Activated B cell treated with CpG ODN at 0.5 μM for 24 hours (primary cell): ENCODE measurements around the gene KRT81. TPM values are rescaled to one million over a fixed set of nuclear protein-coding genes. Genes with fewer than 3 reads are reported as not detected.

Experiments used
- ATAC-seq: fragments of 200-7000 bp; cut with Tn5 transposase; one replicate; pipeline ENCODE4 v1.10.0; 2021; ENCODE audit warnings: low read depth, mild to moderate bottlenecking, moderate library complexity
- CTCF ChIA-PET: fragments of 350-600 bp; sonication (Branson Sonifier 250); formaldehyde crosslinking; loops from one replicate; lab custom pipeline; 2021; ENCODE audit warnings: antibody characterized with exemption; lab: Charles Lee
- POLR2A ChIA-PET: fragments of 350-600 bp; sonication (Branson Sonifier 250); formaldehyde crosslinking; loops from one replicate; lab custom pipeline; 2021; ENCODE audit warnings: antibody characterized with exemption; lab: Charles Lee
- DNase-seq: peaks from one replicate; pipeline ENCODE4 v3.0.0; 2022
- H3K27ac Mint-ChIP-seq: one replicate; pipeline ENCODE4 v1.8.0; 2020; ENCODE audit warnings: mixed read lengths
- H3K27me3 Mint-ChIP-seq: one replicate; pipeline ENCODE4 v1.8.0; 2021; ENCODE audit warnings: mixed read lengths
- H3K36me3 Mint-ChIP-seq: one replicate; pipeline ENCODE4 v1.8.0; 2021; ENCODE audit warnings: low read depth, mixed read lengths
- H3K4me1 Mint-ChIP-seq: one replicate; pipeline ENCODE4 v1.8.0; 2021; ENCODE audit warnings: mixed read lengths
- H3K4me3 Mint-ChIP-seq: one replicate; pipeline ENCODE4 v1.8.0; 2020; ENCODE audit warnings: mild to moderate bottlenecking, mixed read lengths
- H3K9me3 Mint-ChIP-seq: one replicate; pipeline ENCODE4 v1.8.0; 2020; ENCODE audit warnings: mixed read lengths
- intact Hi-C: fragments of 100-400 bp; cut with micrococcal nuclease; formaldehyde crosslinking; loops from one replicate; pipeline ENCODE4 v1.15.1; 2024
- total RNA-seq: library from RNA; stranded (reverse); gene quantifications from 2 replicates; pipeline ENCODE4 v1.2.3, GENCODE V29; 2022
- TF ChIP-seq, protein P1 (sequence below): fragments of 200-600 bp; IDR thresholded peaks from one replicate; pipeline ENCODE4 v1.8.0; 2022; ENCODE audit warnings: antibody characterized with exemption, mild to moderate bottlenecking

KRT81 gene
- total RNA-seq, 1 donor from 2014 or later = not detected

DNA sequence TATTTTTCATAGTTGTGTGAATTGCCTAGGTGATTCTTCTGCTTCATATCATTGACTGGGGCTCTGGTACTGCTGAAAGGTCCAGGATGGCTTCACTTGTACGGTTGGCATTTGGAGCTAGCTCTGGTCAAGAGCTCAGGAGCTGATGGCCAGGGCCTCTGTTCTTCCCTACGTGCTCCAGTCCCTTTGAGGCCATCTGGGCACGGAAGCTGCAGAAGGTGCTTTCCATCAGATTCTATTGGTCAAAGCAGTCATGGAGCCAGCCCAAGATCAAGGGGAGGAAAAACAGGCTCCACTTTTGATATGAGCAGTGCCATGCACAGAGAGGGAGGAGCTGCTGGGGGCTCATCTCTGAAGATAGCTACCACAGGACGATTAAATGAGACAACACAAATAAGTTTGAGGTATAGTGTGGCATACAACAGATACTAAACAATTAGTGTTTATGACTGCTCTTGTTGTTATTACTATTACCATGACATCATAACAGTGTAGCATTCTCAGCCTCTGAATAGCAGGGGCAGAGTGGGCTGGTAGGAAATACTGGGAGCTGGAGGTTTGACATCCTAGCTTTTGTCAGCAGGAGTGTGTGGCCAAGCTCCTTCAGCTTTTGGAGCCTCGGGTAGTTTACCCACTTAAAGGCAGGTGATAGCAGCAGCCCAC, 19.4 kb upstream of the KRT81 start:
- intact Hi-C loops = no loop called here
- Mint-ChIP-seq H3K36me3 (no peaks in the 10 kb centered on the region), H3K27me3 (peaks cover 52% of the 10 kb centered on the region), H3K4me1 (peaks cover 2% of the 10 kb centered on the region), H3K4me3 (no peak overlapping the region), H3K9me3 (no peaks in the 10 kb centered on the region), H3K27ac (no peak overlapping the region)
- TF ChIP-seq, protein P1, sequence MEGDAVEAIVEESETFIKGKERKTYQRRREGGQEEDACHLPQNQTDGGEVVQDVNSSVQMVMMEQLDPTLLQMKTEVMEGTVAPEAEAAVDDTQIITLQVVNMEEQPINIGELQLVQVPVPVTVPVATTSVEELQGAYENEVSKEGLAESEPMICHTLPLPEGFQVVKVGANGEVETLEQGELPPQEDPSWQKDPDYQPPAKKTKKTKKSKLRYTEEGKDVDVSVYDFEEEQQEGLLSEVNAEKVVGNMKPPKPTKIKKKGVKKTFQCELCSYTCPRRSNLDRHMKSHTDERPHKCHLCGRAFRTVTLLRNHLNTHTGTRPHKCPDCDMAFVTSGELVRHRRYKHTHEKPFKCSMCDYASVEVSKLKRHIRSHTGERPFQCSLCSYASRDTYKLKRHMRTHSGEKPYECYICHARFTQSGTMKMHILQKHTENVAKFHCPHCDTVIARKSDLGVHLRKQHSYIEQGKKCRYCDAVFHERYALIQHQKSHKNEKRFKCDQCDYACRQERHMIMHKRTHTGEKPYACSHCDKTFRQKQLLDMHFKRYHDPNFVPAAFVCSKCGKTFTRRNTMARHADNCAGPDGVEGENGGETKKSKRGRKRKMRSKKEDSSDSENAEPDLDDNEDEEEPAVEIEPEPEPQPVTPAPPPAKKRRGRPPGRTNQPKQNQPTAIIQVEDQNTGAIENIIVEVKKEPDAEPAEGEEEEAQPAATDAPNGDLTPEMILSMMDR = no peak
- ChIA-PET POLR2A (no interaction called here), CTCF (interaction anchor here (1.3 to 1.4 kb wide), 2 partner anchors 17 to 145 kb away, joined by 3 to 4 read pairs; no protein-coding TSS in a partner anchor)
- DNase-seq = no peak
- ATAC-seq = no peak

DNA sequence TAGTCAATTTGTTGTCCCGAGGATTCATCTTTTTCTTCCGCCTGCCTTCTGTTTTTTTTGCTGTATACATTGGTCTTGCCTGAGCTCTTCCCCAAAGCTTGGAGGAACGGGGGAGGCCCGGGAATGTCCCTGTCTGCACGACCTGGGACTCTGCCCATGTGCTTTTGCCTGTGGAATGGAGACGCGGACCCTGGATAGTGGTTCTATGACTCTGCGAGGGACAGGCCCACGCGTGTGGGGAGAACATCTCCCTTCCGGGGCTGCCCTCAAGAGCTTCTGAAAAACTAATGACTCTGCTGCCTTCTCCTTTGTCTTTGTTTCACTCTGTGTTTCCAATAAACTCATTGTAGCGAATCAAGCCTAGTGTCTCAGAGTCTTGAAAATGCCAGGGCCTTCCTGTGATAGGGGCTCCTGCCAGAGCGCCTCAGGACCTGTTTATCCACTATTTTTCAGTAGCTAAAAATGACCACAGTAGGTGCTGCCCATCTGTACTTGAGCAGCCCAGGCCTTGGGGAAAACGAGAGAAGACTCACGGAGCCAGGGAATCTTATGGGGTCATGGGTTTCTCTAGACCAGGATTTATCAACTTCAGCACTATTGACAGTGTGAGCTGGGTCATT, 17.6 kb upstream of the KRT81 start:
- intact Hi-C loops = no loop called here
- Mint-ChIP-seq H3K9me3 (no peaks in the 10 kb centered on the region), H3K4me1 (peaks cover 4% of the 10 kb centered on the region), H3K27me3 (peaks cover 53% of the 10 kb centered on the region), H3K27ac (no peak overlapping the region), H3K4me3 (no peak overlapping the region), H3K36me3 (no peaks in the 10 kb centered on the region)
- ATAC-seq (no peak), DNase-seq (no peak)
- POLR2A ChIA-PET = no interaction called here
- TF ChIP-seq, protein P1 = no peak
- CTCF ChIA-PET = no interaction called here

DNA sequence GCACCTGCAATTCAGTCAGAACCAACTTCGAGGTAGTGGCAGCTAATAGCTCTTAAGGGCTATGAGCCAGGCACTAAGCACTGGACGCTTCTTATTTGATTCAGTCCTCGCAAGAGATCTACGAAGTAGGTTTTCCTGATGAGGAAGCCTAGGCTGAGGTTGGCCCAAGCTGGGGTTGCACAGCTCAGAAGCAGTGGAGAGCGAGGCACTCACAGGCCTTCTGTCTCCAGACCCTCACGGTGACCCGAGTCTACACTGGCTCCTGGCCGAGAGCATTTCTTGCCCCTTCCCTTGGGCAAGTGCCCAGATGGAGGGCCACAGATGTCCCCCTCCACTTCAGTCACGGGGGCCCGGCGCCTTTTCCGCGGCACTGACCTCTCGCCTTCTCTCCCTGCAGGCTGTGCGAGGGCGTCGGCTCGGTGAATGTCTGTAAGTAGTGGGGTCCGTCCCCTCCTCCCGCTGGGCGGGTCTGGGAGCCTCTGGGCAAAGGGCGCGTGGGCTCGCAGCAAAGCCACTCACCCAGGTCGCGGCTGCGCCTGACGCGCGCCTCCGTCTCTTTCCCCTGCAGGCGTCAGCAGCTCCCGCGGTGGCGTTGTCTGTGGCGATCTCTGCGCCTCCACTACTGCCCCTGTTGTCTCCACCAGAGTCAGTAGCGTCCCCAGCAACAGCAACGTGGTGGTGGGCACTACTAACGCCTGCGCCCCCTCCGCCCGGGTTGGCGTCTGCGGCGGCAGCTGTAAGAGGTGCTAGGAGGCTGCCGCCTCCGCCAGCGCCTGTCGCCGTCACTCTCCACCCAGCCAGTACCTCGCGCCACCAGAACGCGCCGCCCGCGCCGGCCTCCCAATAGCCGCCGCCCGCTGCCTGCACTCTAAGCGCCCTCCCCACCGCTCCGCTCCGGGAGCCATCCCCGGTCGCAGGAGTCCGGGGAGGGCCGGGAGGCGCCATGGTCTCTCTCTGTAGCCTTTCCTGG, 16.8 kb upstream of the KRT81 start:
- ChIA-PET CTCF (no interaction called here), POLR2A (no interaction called here)
- H3K27me3 Mint-ChIP-seq = peaks cover 52% of the 10 kb centered on the region
- H3K4me1 Mint-ChIP-seq = peaks cover 4% of the 10 kb centered on the region
- DNase-seq (no peak), ATAC-seq (no peak)
- H3K27ac Mint-ChIP-seq = no peak overlapping the region
- H3K4me3 Mint-ChIP-seq = no peak overlapping the region
- TF ChIP-seq, protein P1 = no peak
- intact Hi-C loops = no loop called here
- no peaks in the 10 kb centered on the region for H3K9me3 Mint-ChIP-seq
- no peaks in the 10 kb centered on the region for H3K36me3 Mint-ChIP-seq

DNA sequence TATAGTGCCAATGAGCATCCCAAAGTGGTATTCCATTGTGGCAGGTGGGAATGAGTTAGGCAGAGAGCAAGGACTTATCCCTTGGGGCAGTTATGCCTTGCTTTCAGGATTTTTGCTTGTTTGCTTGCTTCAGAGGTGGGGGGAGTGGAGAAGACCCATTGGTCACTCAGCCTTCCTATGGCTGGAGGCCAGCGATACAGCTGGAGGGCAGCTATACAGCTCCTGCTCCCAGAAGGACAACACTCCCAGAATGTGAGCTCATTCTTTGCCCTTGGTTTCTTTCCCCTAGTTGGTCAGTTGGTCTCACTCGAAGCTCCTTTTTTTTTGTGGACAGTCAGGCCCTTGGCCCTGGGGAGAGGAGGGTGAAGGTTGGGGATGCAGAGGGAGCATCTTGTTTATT, 15.4 kb upstream of the KRT81 start:
- CTCF ChIA-PET = no interaction called here

More for the DNA sequence above, 15.4 kb upstream of the KRT81 start:
- Mint-ChIP-seq H3K4me3 (no peak overlapping the region), H3K9me3 (no peaks in the 10 kb centered on the region), H3K4me1 (peaks cover 4% of the 10 kb centered on the region), H3K27me3 (peaks cover 42% of the 10 kb centered on the region), H3K36me3 (no peaks in the 10 kb centered on the region), H3K27ac (no peak overlapping the region)
- intact Hi-C loops = no loop called here
- POLR2A ChIA-PET = no interaction called here
- no peak for DNase-seq
- TF ChIP-seq, protein P1 = no peak
- no peak for ATAC-seq
